HCT116 (cell line): ENCODE data around the gene PIGQ.

Experiments used
- CTCF ChIP-seq, 3 experiments: fragments of 200-600 bp in 1 of 3; sonication (generic) in 1 of 3; IDR thresholded peaks in 2 of 3; conservative IDR thresholded peaks in 1 of 3; 2 replicates each; pipeline ENCODE4 v1.5.1; 2012 to 2017; ENCODE audit warnings: low read depth in 2 of 3, low read length in 2 of 3, antibody characterized with exemption in 1 of 3, borderline replicate concordance in 1 of 3, control low read depth in 1 of 3, mild to moderate bottlenecking in 1 of 3, mixed read lengths in 1 of 3, mixed run types in 1 of 3, moderate library complexity in 1 of 3; ENCODE audit not compliant: insufficient read depth in 1 of 3
- EZH2 ChIP-seq: fragments of 200-600 bp; sonication (generic); IDR thresholded peaks from 2 replicates; pipeline ENCODE4 v1.6.1; 2017; ENCODE audit warnings: antibody characterized with exemption, mixed run types
- MAX ChIP-seq: IDR thresholded peaks from 2 replicates; pipeline ENCODE4 v1.6.1; 2012
- POLR2A ChIP-seq: IDR thresholded peaks from 2 replicates; pipeline ENCODE4 v1.7.0; 2011; ENCODE audit warnings: borderline replicate concordance; ENCODE audit not compliant: insufficient read depth, insufficient read length; ENCODE audit errors: extremely low read depth
- POLR2AphosphoS5 ChIP-seq: IDR thresholded peaks from 2 replicates; pipeline ENCODE4 v1.6.1; 2011; ENCODE audit warnings: mild to moderate bottlenecking, low read depth, low read length, moderate library complexity
- ZFX ChIP-seq: fragments of 450-650 bp; IDR thresholded peaks from 2 replicates; pipeline ENCODE4 v1.6.1; 2017

GRCh38 chr16:583815-584591, 14.2 kb downstream of the PIGQ start:
- TF ChIP-seq CTCF (IDR thresholded peaks at IDR 0.05 in 2 of 3, conservative IDR thresholded peaks at IDR 0.05 in 1 of 3; ENCODE audit: borderline replicate concordance in 1 of 3, insufficient read depth in 1 of 3, low read depth in 2 of 3, low read length in 2 of 3) (no peak), POLR2A (no peak), EZH2 (no peak), ZFX (no peak), POLR2AphosphoS5 (no peak), MAX (no peak)
